A673 (cell line): ENCODE measurements around the gene ME1. TPM values are rescaled to one million over a fixed set of nuclear protein-coding genes. Genes with fewer than 3 reads are reported as not detected.
"Not testable (repeated sequence)": the region's sequence is repeated elsewhere in the genome, so short reads cannot be mapped to it uniquely, and the experiment has no call there.

Experiments
- BruUV-seq: library from RNA; stranded (reverse); fragments of 400-500 nt; replicated peaks from 2 replicates; lab custom pipeline; 2021; lab: Mats Ljungman, UMichigan
- CTCF ChIA-PET: fragments of 300-600 bp; sonication (Branson Sonifier 250); formaldehyde crosslinking; loops from one replicate; lab custom pipeline; 2022; ENCODE audit warnings: antibody characterized with exemption; lab: Charles Lee
- POLR2A ChIA-PET: fragments of 300-600 bp; sonication (Branson Sonifier 250); formaldehyde crosslinking; loops from one replicate; lab custom pipeline; 2022; ENCODE audit warnings: antibody characterized with exemption; ENCODE audit not compliant: low non-redundant PET; lab: Charles Lee
- DNase-seq: peaks from one replicate; pipeline ENCODE4 v3.0.0-alpha.2; 2015; ENCODE audit warnings: low spot score
- H3K27ac ChIP-seq: fragments of 200-600 bp; sonication (generic); 2 replicates; pipeline ENCODE4 v1.5.1; 2016; ENCODE audit warnings: mixed run types, low read depth, mild to moderate bottlenecking, mixed read lengths, antibody characterized with exemption, low read length; ENCODE audit not compliant: poor library complexity, severe bottlenecking
- H3K27me3 ChIP-seq: fragments of 200-600 bp; sonication (generic); replicated peaks from 2 replicates; pipeline ENCODE4 v1.6.1; 2017; ENCODE audit warnings: mixed run types, low read depth, mild to moderate bottlenecking, mixed read lengths, antibody characterized with exemption, low read length; ENCODE audit not compliant: insufficient read depth, poor library complexity
- H3K36me3 ChIP-seq: fragments of 200-600 bp; sonication (generic); 2 replicates; pipeline ENCODE4 v1.6.1; 2016; ENCODE audit warnings: mixed run types, mild to moderate bottlenecking, mixed read lengths, antibody characterized with exemption, low read length; ENCODE audit not compliant: insufficient read depth, poor library complexity, severe bottlenecking
- H3K4me1 ChIP-seq: fragments of 200-600 bp; sonication (generic); 2 replicates; pipeline ENCODE4 v1.6.1; 2017; ENCODE audit warnings: mixed run types, mild to moderate bottlenecking, mixed read lengths, antibody characterized with exemption, low read length; ENCODE audit not compliant: insufficient read depth, poor library complexity, severe bottlenecking
- H3K4me3 ChIP-seq: fragments of 200-600 bp; sonication (generic); 2 replicates; pipeline ENCODE4 v1.5.1; 2016; ENCODE audit warnings: low read depth, mixed run types, mild to moderate bottlenecking, mixed read lengths, low read length; ENCODE audit not compliant: poor library complexity, severe bottlenecking
- H3K9me3 ChIP-seq: fragments of 200-600 bp; sonication (generic); 2 replicates; pipeline ENCODE4 v1.6.1; 2016; ENCODE audit warnings: mixed run types, low read depth, mild to moderate bottlenecking, mixed read lengths, antibody characterized with exemption, low read length; ENCODE audit not compliant: poor library complexity, severe bottlenecking
- EZH2 ChIP-seq: fragments of 200-600 bp; sonication (generic); IDR thresholded peaks from 2 replicates; pipeline ENCODE4 v1.6.1; 2017; ENCODE audit warnings: borderline replicate concordance, low read depth, mild to moderate bottlenecking, mixed read lengths, antibody characterized with exemption, low read length; ENCODE audit not compliant: poor library complexity, severe bottlenecking
- intact Hi-C: fragments of 100-400 bp; cut with micrococcal nuclease; formaldehyde crosslinking; loops from one replicate; pipeline ENCODE4 v1.10.0; 2022; ENCODE audit not compliant: unreplicated experiment
- total RNA-seq: library from RNA; stranded (reverse); gene quantifications from 2 replicates; pipeline ENCODE4 v1.2.3, GENCODE V29; 2021
- TF ChIP-seq, protein P1 (sequence below): fragments of 300-800, 200-600 bp; sonication (generic); conservative IDR thresholded peaks from 2 replicates; pipeline ENCODE4 v1.5.1; 2017; ENCODE audit warnings: low read depth, mild to moderate bottlenecking, antibody characterized with exemption, low read length, moderate library complexity, mixed read lengths

The ME1 gene
- total RNA-seq, 1 experiment from 2014 or later, result 78.8 TPM

DNA sequence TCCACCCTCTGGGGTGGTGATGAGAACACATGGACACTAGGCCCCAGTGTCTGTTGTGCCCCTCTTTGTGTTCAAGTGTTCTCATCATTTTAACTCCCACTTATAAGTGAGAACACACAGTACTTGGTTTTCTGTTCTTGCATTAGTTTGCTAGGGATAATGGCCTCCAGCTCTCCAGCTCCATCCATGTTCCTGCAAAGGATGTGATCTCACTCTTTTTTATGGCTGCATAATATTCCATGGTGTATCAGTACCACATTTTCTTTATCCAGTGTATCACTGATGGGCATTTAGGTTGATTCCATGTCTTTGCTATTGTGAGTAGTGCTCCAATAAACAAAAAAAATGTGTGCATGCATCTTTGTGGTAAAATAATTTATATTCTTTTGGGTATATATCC lies 170.3 kb downstream of the ME1 start:
- Histone ChIP-seq H3K4me3 (no peak overlapping the region), H3K27me3 (no peaks in the 10 kb centered on the region), H3K27ac (no peak overlapping the region), H3K4me1 (peaks cover 20% of the 10 kb centered on the region), H3K9me3 (no peaks in the 10 kb centered on the region), H3K36me3 (no peaks in the 10 kb centered on the region)
- POLR2A ChIA-PET, result interaction anchor here (0.6 kb wide), 1 partner anchor 772 kb away, joined by 4 read pairs; no protein-coding TSS in a partner anchor
- intact Hi-C loops, result no loop called here
- no peak for DNase-seq
- CTCF ChIA-PET, result no interaction called here
- TF ChIP-seq, protein P1, sequence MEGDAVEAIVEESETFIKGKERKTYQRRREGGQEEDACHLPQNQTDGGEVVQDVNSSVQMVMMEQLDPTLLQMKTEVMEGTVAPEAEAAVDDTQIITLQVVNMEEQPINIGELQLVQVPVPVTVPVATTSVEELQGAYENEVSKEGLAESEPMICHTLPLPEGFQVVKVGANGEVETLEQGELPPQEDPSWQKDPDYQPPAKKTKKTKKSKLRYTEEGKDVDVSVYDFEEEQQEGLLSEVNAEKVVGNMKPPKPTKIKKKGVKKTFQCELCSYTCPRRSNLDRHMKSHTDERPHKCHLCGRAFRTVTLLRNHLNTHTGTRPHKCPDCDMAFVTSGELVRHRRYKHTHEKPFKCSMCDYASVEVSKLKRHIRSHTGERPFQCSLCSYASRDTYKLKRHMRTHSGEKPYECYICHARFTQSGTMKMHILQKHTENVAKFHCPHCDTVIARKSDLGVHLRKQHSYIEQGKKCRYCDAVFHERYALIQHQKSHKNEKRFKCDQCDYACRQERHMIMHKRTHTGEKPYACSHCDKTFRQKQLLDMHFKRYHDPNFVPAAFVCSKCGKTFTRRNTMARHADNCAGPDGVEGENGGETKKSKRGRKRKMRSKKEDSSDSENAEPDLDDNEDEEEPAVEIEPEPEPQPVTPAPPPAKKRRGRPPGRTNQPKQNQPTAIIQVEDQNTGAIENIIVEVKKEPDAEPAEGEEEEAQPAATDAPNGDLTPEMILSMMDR, result no peak
- no peak for TF ChIP-seq EZH2
- BruUV-seq, result no TSS peak

DNA sequence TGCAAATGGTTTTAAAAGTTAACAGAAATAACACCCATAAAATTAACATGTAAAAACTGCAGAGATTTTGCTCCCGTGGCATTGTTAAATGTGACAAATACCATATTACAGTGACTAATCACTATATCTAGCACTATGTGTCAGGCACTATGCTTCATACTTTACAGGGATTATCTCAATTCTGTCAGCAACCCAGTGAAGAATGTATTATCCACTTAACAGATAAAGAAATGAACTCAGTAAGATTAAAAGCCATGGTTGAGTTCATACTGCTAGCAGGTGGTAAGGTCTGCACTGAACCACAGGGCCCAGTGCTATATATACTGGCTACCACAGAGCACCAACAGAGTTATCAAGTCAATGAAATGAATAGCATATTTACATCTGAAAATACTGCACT lies 172.3 kb downstream of the ME1 start:
- Histone ChIP-seq H3K36me3 (peaks cover under 1% of the 10 kb centered on the region), H3K9me3 (no peaks in the 10 kb centered on the region), H3K4me1 (peaks cover 20% of the 10 kb centered on the region), H3K4me3 (no peak overlapping the region), H3K27me3 (no peaks in the 10 kb centered on the region), H3K27ac (peak overlapping the region; percentile 26)
- DNase-seq, result peak; percentile 84
- ChIA-PET POLR2A (no interaction called here), CTCF (no interaction called here)
- no peak for TF ChIP-seq EZH2
- TF ChIP-seq, protein P1, result no peak
- intact Hi-C loops, result no loop called here
- BruUV-seq, result no TSS peak

DNA sequence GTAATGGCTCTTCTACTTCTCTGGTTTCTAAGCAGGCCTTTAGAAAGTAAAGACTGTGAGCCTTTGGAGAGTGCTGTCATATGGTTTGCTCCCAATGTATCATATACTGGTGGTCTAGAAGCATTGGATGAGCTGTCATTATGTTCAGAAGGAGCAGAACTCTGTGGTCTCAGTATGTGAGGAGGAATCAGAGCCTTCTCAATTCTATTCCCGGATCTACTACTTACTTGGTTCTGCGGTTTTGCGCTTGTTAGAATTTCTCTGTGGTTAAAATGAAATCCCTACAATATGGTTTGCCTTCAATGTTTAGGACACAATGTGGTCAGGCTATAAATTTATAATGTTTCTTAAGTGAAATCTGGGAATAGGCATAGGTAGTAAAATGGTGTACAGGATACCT lies 173.1 kb downstream of the ME1 start:
- peak overlapping the region; percentile 26 for H3K27ac ChIP-seq
- ChIA-PET CTCF (no interaction called here), POLR2A (no interaction called here)
- DNase-seq, result no peak
- no peaks in the 10 kb centered on the region for H3K9me3 ChIP-seq
- no TSS peak for BruUV-seq
- H3K36me3 ChIP-seq, result peaks cover 8% of the 10 kb centered on the region
- no peaks in the 10 kb centered on the region for H3K27me3 ChIP-seq
- H3K4me3 ChIP-seq, result no peak overlapping the region
- H3K4me1 ChIP-seq, result peaks cover 20% of the 10 kb centered on the region
- no peak for TF ChIP-seq EZH2
- TF ChIP-seq, protein P1, result no peak
- intact Hi-C loops, result no loop called here

DNA sequence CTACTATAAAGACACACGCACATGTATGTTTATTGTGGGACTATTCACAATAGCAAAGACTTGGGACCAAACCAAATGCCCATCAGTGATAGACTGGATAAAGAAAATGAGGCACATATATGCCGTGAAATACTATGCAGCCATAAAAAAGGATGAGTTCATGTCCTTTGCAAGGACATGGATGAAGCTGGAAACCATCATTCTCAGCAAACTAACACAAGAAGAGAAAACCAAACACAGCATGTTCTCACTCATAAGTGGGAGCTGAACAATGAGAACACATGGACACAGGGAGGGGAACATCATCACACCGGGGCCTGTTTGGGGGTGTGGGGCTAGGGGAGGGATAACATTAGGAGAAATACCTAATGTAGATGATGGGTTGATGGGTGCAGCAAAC lies 174.1 kb downstream of the ME1 start:
- H3K27ac ChIP-seq, H3K27me3 ChIP-seq, intact Hi-C loops, H3K4me3 ChIP-seq, BruUV-seq, H3K9me3 ChIP-seq, DNase-seq, CTCF ChIA-PET, POLR2A ChIA-PET: not testable (repeated sequence)
- Histone ChIP-seq H3K4me1 (peaks cover 20% of the 10 kb centered on the region), H3K36me3 (peaks cover 19% of the 10 kb centered on the region)
